GM10266 (cell line): ENCODE results near the gene TRPV4.

Experiments
- DNase-seq: peaks from one replicate; pipeline ENCODE4 v3.0.0; 2012; ENCODE audit errors: extremely low spot score
- TF ChIP-seq, protein P1 (sequence below): IDR thresholded peaks from 2 replicates; pipeline ENCODE4 v1.5.1; 2012; ENCODE audit warnings: mild to moderate bottlenecking, low read depth; ENCODE audit not compliant: control insufficient read depth, insufficient read depth; ENCODE audit errors: missing control alignments

The TRPV4 gene

DNA sequence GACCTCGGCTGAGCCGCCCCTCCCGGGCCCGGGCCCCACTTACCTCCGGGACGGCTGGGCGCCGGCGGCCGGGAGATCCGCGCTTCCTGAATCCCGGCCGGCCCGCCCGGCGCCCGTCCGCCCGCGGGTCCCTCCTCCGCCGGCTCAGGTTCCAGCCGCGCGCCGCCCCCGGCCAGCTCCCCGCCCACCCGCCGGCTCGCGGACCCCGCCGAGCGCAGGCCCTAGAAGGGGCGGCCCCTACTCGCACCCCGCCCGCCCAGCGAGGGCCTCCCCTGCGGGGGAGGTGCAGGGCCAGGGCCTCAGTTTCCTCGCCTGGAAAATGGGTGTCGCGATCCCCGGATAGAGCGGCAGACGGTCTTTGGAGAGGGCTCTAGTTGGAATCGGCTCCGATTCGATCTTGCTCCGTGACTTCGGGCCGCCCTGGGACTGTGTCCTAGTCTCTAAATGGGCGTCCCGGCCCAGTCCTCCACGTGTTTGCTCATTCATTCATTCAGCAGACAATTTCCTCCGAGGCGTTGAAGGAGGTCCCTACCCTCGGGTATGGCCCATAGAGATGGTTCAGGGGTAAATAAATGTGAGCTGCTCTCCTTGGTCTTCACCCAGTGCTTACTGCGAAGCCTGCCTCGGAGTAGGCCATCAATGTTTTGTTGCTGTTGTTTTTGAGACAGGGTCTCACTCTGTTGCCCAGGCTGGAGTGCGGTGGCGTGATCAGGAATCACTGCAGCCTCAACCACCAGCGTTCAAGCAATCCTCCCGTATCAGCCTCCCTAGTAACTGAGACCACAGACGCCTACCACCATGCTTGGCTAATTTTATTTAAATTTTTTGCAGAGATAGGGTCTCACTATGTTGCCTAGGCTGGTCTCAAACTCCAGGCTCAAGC, at the start of gene TRPV4:
Gene TRPV4, minus strand, starts transcription at position 92 of the 883 bp plus-strand sequence. CDS start 18,602 bp downstream, outside the sequence.
- TF ChIP-seq, protein P1, sequence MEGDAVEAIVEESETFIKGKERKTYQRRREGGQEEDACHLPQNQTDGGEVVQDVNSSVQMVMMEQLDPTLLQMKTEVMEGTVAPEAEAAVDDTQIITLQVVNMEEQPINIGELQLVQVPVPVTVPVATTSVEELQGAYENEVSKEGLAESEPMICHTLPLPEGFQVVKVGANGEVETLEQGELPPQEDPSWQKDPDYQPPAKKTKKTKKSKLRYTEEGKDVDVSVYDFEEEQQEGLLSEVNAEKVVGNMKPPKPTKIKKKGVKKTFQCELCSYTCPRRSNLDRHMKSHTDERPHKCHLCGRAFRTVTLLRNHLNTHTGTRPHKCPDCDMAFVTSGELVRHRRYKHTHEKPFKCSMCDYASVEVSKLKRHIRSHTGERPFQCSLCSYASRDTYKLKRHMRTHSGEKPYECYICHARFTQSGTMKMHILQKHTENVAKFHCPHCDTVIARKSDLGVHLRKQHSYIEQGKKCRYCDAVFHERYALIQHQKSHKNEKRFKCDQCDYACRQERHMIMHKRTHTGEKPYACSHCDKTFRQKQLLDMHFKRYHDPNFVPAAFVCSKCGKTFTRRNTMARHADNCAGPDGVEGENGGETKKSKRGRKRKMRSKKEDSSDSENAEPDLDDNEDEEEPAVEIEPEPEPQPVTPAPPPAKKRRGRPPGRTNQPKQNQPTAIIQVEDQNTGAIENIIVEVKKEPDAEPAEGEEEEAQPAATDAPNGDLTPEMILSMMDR, result no peak
- no peak for DNase-seq

DNA sequence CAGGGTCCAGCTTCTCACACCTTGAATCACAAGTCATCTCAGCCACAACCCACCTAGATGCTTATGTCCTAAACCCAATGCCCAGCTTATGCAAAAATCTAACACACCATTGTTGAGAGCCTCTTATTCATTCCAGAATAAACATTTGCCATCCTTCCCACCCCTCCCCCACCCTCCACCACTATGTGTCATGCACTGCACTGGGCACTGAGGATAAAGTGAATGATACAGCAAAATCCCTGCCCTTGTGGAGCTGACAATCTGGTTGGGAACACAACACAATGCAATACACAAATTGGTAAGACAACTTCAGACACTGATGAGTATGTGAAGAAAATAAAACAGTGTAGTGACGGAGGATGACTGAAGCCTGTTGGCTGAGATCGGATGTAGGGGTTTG, 48.6 kb upstream of the TRPV4 start:
- no peak for DNase-seq
- TF ChIP-seq, protein P1, result no peak

DNA sequence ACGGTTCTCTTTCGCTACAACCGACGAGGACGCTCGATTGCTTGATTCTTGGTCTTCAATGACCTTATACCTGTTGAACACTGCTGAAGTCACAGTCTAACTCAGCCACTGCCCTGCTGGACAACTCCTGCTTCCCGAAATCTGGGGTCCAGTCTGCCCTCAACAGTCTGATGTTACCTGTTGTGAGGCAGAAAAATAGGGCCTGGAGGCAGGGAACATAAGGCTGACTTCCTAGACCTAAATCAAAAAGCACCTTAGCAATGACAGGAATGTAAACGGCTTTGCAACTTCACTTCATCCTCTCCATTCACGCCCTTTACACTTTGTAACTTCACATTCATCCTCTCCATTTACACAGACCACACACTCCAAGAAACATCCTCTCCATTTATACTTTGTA, 47.7 kb upstream of the TRPV4 start:
- DNase-seq, result no peak
- TF ChIP-seq, protein P1, result no peak

DNA sequence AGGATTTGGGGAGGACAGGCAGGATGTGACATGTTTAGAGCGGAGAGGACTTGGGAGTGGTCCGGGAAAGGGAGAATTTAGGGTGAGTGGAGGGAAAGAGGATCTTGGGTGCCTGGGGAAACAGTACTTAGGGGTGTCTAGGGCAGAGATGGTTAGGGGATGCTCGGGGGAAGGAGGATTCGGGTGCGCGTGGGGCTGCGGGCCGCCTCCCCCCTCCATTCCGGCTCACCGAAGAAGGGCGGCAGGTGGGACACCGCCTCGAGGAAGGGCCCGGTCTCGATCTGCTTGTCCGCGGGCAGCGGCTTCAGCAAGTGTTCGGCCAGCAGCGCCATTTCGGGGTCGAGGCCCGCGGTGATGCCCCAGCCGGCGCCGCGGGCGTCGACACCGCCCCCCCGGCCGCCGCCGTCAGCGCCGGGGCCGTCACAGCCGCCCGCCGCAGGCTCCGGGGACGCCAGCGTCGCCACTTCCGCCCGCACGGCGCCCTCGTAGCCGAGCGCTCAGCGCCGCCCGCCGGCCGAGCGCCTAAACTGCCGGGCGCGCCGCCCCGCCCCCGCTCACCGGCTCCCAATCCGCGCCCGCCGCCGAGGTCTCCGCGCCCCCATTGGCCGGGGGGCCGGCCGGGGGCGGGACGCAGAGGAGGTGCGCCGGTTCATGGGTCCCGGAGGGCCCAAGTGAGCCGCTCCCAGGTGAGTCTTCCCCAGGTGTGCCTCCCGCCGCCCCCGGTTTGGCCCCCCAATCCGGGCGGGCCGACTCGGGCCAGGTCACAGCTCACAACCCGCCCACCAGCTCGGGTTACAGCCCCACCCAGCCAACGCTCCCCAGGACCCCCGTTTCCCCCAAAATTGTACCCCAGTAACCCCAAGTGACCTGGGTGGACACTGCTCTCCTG, 47.1 kb upstream of the TRPV4 start, which contains the start of gene GLTP:
Gene GLTP, minus strand, starts transcription at position 499 of the 889 bp plus-strand sequence. Its CDS starts 167 bp downstream, at position 332.
- DNase-seq, result peak; percentile 97
- TF ChIP-seq, protein P1, result peak; percentile 97

DNA sequence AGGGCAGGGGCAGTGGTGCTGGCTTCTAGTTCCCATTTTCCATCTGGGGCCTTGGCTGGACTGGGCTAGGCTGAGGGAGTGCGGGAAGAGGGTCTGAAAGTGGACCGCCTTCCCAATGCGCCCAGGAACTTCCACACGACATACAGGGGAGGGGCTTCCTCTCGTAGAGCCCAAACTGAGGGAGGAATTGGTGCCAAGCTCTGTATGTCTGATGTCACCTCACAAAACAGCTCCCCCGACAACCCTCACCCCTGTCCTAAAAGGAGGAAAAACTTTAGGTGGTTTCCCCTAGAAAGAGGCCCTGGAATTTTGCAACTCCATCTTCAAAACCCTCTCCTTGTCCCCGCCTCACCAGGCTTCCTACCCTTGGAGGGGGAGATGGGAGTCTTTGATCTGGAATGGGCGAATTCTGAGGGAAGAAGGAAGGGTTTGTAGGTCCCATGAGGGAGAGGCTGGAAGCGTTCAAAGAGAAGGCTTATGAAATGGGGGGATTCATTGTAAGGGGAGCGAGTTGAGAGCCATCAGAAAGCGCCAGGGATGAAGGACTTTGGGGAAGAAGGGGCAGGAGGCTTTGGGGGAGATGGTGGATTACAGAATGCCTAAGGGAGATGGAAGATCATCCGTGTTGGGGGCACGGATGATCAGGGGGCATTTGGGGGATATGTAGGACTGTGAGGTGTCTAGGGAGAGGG, 46.3 kb upstream of the TRPV4 start:
- peak; percentile 34 for DNase-seq
- TF ChIP-seq, protein P1, result no peak

DNA sequence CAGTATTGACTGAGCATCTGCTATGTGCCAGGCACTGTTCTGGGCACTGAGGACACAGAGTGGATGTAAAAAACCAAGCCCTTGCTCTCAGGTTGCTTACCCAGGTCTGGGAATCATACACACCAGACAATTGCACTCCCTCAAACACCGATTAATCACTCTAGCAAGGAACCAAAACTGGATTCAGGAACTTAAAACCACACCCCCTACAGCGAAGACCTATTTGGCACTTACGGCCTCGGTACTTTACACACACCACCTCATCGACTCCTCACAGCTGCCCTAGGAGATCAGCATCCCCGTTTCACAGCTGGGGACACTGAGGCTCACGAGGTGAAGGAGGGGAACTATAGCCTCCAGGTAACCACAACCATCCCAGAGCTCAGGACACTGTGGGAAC, 45.6 kb upstream of the TRPV4 start:
- no peak for DNase-seq
- TF ChIP-seq, protein P1, result no peak
